IMR-90 (cell line): ENCODE results near the gene PLOD3. TPM values are rescaled to one million over a fixed set of nuclear protein-coding genes. Genes with fewer than 3 reads are reported as not detected.

ENCODE experiments used
- ATAC-seq: fragments of 200-7000 bp; cut with Tn5 transposase; 2 replicates; pipeline ENCODE4 v1.9.1; 2020; ENCODE audit warnings: low read depth, mild to moderate bottlenecking, moderate library complexity
- BruUV-seq: library from RNA; stranded (reverse); fragments of 400-500 nt; replicated peaks from 2 replicates; lab custom pipeline; 2021; lab: Mats Ljungman, UMichigan
- CTCF ChIA-PET: fragments of 300-600 bp; formaldehyde crosslinking; extraction: SDS; loops from one replicate; lab custom pipeline; 2021; ENCODE audit warnings: antibody characterized with exemption; lab: Yijun Ruan, JAX
- POLR2A ChIA-PET: fragments of 300-600 bp; sonication (Branson Sonifier 250); formaldehyde crosslinking; loops from one replicate; lab custom pipeline; 2022; ENCODE audit warnings: antibody characterized with exemption; ENCODE audit not compliant: unreplicated experiment; lab: Charles Lee
- DNase-seq: peaks from one replicate; pipeline ENCODE4 v3.0.0; 2013
- H2AFZ ChIP-seq: replicated peaks from 2 replicates; pipeline ENCODE3; 2013; ENCODE audit warnings: low read length, mild to moderate bottlenecking; ENCODE audit not compliant: poor library complexity
- H2AK5ac ChIP-seq: 2 replicates; pipeline ENCODE4 v1.6.1; 2013; ENCODE audit warnings: low read depth, low read length, inconsistent platforms
- H2AK9ac ChIP-seq: replicated peaks from 2 replicates; pipeline ENCODE3; 2013; ENCODE audit warnings: mild to moderate bottlenecking, low read depth, low read length, moderate library complexity; ENCODE audit not compliant: poor library complexity
- H2BK120ac ChIP-seq: 2 replicates; pipeline ENCODE4 v1.6.1; 2013; ENCODE audit warnings: low read depth, low read length, inconsistent platforms
- H2BK15ac ChIP-seq: 3 replicates; pipeline ENCODE4 v1.6.1; 2013; ENCODE audit warnings: low read depth, low read length, inconsistent platforms
- H2BK20ac ChIP-seq: 2 replicates; pipeline ENCODE4 v1.6.1; 2013; ENCODE audit warnings: low read depth, mild to moderate bottlenecking, inconsistent platforms, low read length, moderate library complexity
- H2BK5ac ChIP-seq: 2 replicates; pipeline ENCODE4 v1.6.1; 2013; ENCODE audit warnings: mild to moderate bottlenecking, low read depth, low read length, inconsistent platforms; ENCODE audit not compliant: poor library complexity, severe bottlenecking
- H3K14ac ChIP-seq: replicated peaks from 2 replicates; pipeline ENCODE4 v1.6.1; 2013; ENCODE audit warnings: low read depth, low read length, inconsistent platforms
- H3K18ac ChIP-seq: 2 replicates; pipeline ENCODE4 v1.6.1; 2013; ENCODE audit warnings: low read depth, low read length, control low read depth
- H3K23ac ChIP-seq: 2 replicates; pipeline ENCODE4 v1.6.1; 2013; ENCODE audit warnings: low read depth, low read length, inconsistent platforms
- H3K27ac ChIP-seq: 2 replicates; pipeline ENCODE4 v1.5.1; 2013; ENCODE audit warnings: mild to moderate bottlenecking, control low read depth, low read length; ENCODE audit not compliant: insufficient read depth
- H3K27me3 ChIP-seq: 2 replicates; pipeline ENCODE4 v1.6.1; 2013; ENCODE audit warnings: low read length; ENCODE audit not compliant: control insufficient read depth, insufficient read depth
- H3K36me3 ChIP-seq: 2 replicates; pipeline ENCODE4 v1.6.1; 2013; ENCODE audit warnings: low read length, mixed read lengths; ENCODE audit not compliant: control insufficient read depth, insufficient read depth
- H3K4ac ChIP-seq: 2 replicates; pipeline ENCODE4 v1.6.1; 2013; ENCODE audit warnings: low read depth, low read length, inconsistent platforms
- H3K4me1 ChIP-seq: 2 replicates; pipeline ENCODE4 v1.6.1; 2013; ENCODE audit warnings: low read length, mixed read lengths; ENCODE audit not compliant: control insufficient read depth, insufficient read depth
- H3K4me2 ChIP-seq: 2 replicates; pipeline ENCODE4 v1.6.1; 2013; ENCODE audit warnings: low read depth, mild to moderate bottlenecking, control low read depth, low read length, moderate library complexity
- H3K4me3 ChIP-seq: 2 replicates; pipeline ENCODE4 v1.5.1; 2013; ENCODE audit warnings: low read depth, mild to moderate bottlenecking, control low read depth, low read length, moderate library complexity; ENCODE audit not compliant: insufficient read depth
- H3K56ac ChIP-seq: 2 replicates; pipeline ENCODE4 v1.6.1; 2013; ENCODE audit warnings: low read length, inconsistent platforms; ENCODE audit not compliant: insufficient read depth; ENCODE audit errors: extremely low read depth
- H3K79me1 ChIP-seq, 2 experiments: 2 replicates each; pipeline ENCODE4 v1.6.1; 2013; ENCODE audit warnings: low read length in 2 of 2, inconsistent platforms in 1 of 2, low read depth in 1 of 2
- H3K9ac ChIP-seq: 2 replicates; pipeline ENCODE4 v1.6.1; 2013; ENCODE audit warnings: low read depth, low read length, control low read depth
- H3K9me1 ChIP-seq: 2 replicates; pipeline ENCODE4 v1.6.1; 2013; ENCODE audit warnings: low read length, inconsistent platforms; ENCODE audit not compliant: insufficient read depth
- H3K9me3 ChIP-seq: 2 replicates; pipeline ENCODE4 v1.6.1; 2013; ENCODE audit warnings: low read length; ENCODE audit not compliant: control insufficient read depth, insufficient read depth
- H4K20me1 ChIP-seq: 2 replicates; pipeline ENCODE4 v1.6.1; 2013; ENCODE audit warnings: low read length, inconsistent platforms; ENCODE audit not compliant: insufficient read depth
- H4K5ac ChIP-seq: 2 replicates; pipeline ENCODE4 v1.6.1; 2013; ENCODE audit warnings: mild to moderate bottlenecking, low read depth, low read length, control low read depth
- H4K8ac ChIP-seq, 2 experiments: 2 replicates each; pipeline ENCODE4 v1.6.1; 2013; ENCODE audit warnings: low read depth in 2 of 2, low read length in 2 of 2, control low read depth in 1 of 2, inconsistent platforms in 1 of 2
- H4K91ac ChIP-seq: 2 replicates; pipeline ENCODE4 v1.6.1; 2013; ENCODE audit warnings: low read depth, low read length, inconsistent platforms; ENCODE audit not compliant: insufficient read depth
- BHLHE40 ChIP-seq: fragments of 150-350 bp; IDR thresholded peaks from 2 replicates; pipeline ENCODE4 v1.6.1; 2016; ENCODE audit warnings: mild to moderate bottlenecking, low read depth, low read length
- CEBPB ChIP-seq: IDR thresholded peaks from 2 replicates; pipeline ENCODE4 v1.6.1; 2012; ENCODE audit warnings: low read depth, low read length, improper control_type of control experiment
- CHD1 ChIP-seq: IDR thresholded peaks from 2 replicates; pipeline ENCODE4 v1.6.1; 2012; ENCODE audit warnings: low read depth, low read length, improper control_type of control experiment
- FOS ChIP-seq: fragments of 150-350 bp; IDR thresholded peaks from 2 replicates; pipeline ENCODE4 v1.6.1; 2016; ENCODE audit warnings: low read depth, low read length
- MAFK ChIP-seq: IDR thresholded peaks from 2 replicates; pipeline ENCODE4 v1.6.1; 2012; ENCODE audit warnings: low read depth, low read length, improper control_type of control experiment
- MXI1 ChIP-seq: IDR thresholded peaks from 2 replicates; pipeline ENCODE4 v1.6.1; 2012; ENCODE audit warnings: low read depth, mild to moderate bottlenecking, low read length, moderate library complexity, borderline replicate concordance
- NFE2L2 ChIP-seq: fragments of 150-350 bp; IDR thresholded peaks from 2 replicates; pipeline ENCODE4 v1.6.1; 2016; ENCODE audit warnings: low read depth, mild to moderate bottlenecking, low read length
- POLR2A ChIP-seq: IDR thresholded peaks from 2 replicates; pipeline ENCODE4 v1.6.1; 2012; ENCODE audit warnings: mild to moderate bottlenecking, low read depth, low read length
- RAD21 ChIP-seq: IDR thresholded peaks from 2 replicates; pipeline ENCODE4 v1.6.1; 2012; ENCODE audit warnings: low read length, improper control_type of control experiment
- RFX5 ChIP-seq: IDR thresholded peaks from 2 replicates; pipeline ENCODE4 v1.8.0; 2012; ENCODE audit warnings: low read depth, mild to moderate bottlenecking, low read length, moderate library complexity
- SMC3 ChIP-seq: fragments of 150-350 bp; IDR thresholded peaks from 2 replicates; pipeline ENCODE4 v1.6.1; 2016; ENCODE audit warnings: low read depth, mild to moderate bottlenecking, antibody characterized with exemption, low read length, moderate library complexity
- WGBS, 2 experiments: methylation state at CpG; one replicate each; pipeline versions ENCODE4 v1.1.5 to v1.1.7; 2013; ENCODE audit warnings: missing lambda C conversion rate in 2 of 2; ENCODE audit not compliant: insufficient read length in 1 of 2; ENCODE audit errors: extremely low coverage in 2 of 2; 5-methylcytosine and 5-hydroxymethylcytosine counted together
- dilution Hi-C: fragments of 300-500 bp; cut with HindIII; formaldehyde crosslinking; loops from one replicate; pipeline ENCODE4 v1.14.3; 2018; ENCODE audit warnings: low sequenced_read_pairs; ENCODE audit not compliant: unreplicated experiment
- in situ Hi-C: fragments of 300-500 bp; cut with MboI; formaldehyde crosslinking; loops from 3 replicates; pipeline ENCODE4 v1.14.3; 2019; ENCODE audit warnings: low sequenced_read_pairs, inconsistent platforms, mixed read lengths
- intact Hi-C: fragments of 100-400 bp; cut with micrococcal nuclease; formaldehyde crosslinking; loops from 2 replicates; pipeline ENCODE4 v1.10.0; 2022
- polyA plus RNA-seq, 3 experiments: library from polyadenylated mRNA; depleted of rRNA; stranded (reverse); fragments of >200 nt; gene quantifications; 2 replicates each; pipeline ENCODE4 v1.2.3, GENCODE V29; 2012; ENCODE audit warnings: low replicate concordance in 1 of 3
- total RNA-seq: library from RNA; depleted of rRNA; stranded (reverse); fragments of >200 nt; gene quantifications from 2 replicates; pipeline ENCODE4 v1.2.3, GENCODE V29; 2012
- TF ChIP-seq, protein P1 (sequence below): conservative IDR thresholded peaks from 2 replicates; pipeline ENCODE4 v1.5.1; 2012; ENCODE audit warnings: mild to moderate bottlenecking, low read depth, low read length, improper control_type of control experiment

Gene PLOD3
- total and polyA plus RNA-seq, 2 of the 4 experiments (the other 2 are of a cell fraction) = 21.7 to 159 TPM

DNA sequence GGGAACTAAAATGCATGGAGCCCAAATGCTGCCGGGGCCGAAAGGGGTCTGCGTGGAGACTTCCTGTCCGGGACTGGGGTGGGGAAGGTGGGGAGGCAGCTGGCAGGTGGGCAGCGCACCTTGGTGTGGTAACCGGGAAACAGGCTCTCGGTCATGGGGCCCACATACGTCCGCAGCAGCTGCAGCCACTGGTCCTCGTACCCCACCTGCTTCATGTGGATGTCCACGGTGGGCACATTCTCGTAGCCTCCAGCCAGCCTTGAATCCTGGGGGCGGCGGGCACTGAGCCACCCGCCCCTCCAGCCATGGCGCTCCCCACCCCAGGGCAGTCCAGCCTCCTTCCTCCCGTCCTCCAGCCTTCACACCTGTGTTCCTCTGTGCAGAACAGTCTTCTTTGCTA, 9.9 kb downstream of the PLOD3 start:
- no peak overlapping the region for H3K14ac ChIP-seq
- intact Hi-C loops = no loop called here
- peaks cover 14% of the 10 kb centered on the region for H3K27me3 ChIP-seq
- CTCF ChIA-PET = interaction anchor here (0.6 to 1.1 kb wide), 2 partner anchors 14 to 56 kb away, joined by 3 read pairs; no protein-coding TSS in a partner anchor
- H4K20me1 ChIP-seq = no peaks in the 10 kb centered on the region; the same call in 1 of the 2 replicates
- H3K18ac ChIP-seq = no peak overlapping the region
- no peaks in the 10 kb centered on the region for H3K9me3 ChIP-seq
- H3K36me3 ChIP-seq = peaks cover 45% of the 10 kb centered on the region
- H4K91ac ChIP-seq = no peak overlapping the region
- no peak overlapping the region for H3K9ac ChIP-seq
- H2AFZ ChIP-seq = no peak overlapping the region
- no peak overlapping the region for H2AK5ac ChIP-seq
- no peaks in the 10 kb centered on the region for H3K4me1 ChIP-seq
- BruUV-seq = no TSS peak
- no peak overlapping the region for H3K4me2 ChIP-seq
- no peak overlapping the region for H2BK20ac ChIP-seq
- in situ Hi-C loops = no loop called here
- no peak overlapping the region for H3K4ac ChIP-seq
- H2BK15ac ChIP-seq = no peak overlapping the region
- H4K8ac ChIP-seq = no peak overlapping the region
- TF ChIP-seq RAD21 = no peak
- TF ChIP-seq SMC3 = no peak
- no peak for TF ChIP-seq MAFK
- TF ChIP-seq POLR2A = no peak
- no peak for TF ChIP-seq BHLHE40
- TF ChIP-seq CHD1 = no peak
- TF ChIP-seq, protein P1, sequence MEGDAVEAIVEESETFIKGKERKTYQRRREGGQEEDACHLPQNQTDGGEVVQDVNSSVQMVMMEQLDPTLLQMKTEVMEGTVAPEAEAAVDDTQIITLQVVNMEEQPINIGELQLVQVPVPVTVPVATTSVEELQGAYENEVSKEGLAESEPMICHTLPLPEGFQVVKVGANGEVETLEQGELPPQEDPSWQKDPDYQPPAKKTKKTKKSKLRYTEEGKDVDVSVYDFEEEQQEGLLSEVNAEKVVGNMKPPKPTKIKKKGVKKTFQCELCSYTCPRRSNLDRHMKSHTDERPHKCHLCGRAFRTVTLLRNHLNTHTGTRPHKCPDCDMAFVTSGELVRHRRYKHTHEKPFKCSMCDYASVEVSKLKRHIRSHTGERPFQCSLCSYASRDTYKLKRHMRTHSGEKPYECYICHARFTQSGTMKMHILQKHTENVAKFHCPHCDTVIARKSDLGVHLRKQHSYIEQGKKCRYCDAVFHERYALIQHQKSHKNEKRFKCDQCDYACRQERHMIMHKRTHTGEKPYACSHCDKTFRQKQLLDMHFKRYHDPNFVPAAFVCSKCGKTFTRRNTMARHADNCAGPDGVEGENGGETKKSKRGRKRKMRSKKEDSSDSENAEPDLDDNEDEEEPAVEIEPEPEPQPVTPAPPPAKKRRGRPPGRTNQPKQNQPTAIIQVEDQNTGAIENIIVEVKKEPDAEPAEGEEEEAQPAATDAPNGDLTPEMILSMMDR = no peak
- TF ChIP-seq RFX5 = no peak
- TF ChIP-seq FOS = no peak
- TF ChIP-seq MXI1 = no peak
- TF ChIP-seq CEBPB = no peak
- no peak for TF ChIP-seq NFE2L2
- H3K9me1 ChIP-seq = no peaks in the 10 kb centered on the region
- dilution Hi-C loops = no loop called here
- no peak overlapping the region for H3K23ac ChIP-seq
- H2BK5ac ChIP-seq = no peak overlapping the region
- WGBS, 2 experiments = 88% methylated on average over 8 of the region's 17 CpGs; no CpG with 5 or more reads in 1 of the 2 experiments
- no peak overlapping the region for H2BK120ac ChIP-seq
- ATAC-seq = no peak
- no peak for DNase-seq
- no peak overlapping the region for H4K5ac ChIP-seq
- H2AK9ac ChIP-seq = no peak overlapping the region
- no peak overlapping the region for H3K27ac ChIP-seq
- no peaks in the 10 kb centered on the region for H3K79me1 ChIP-seq
- no peak overlapping the region for H3K4me3 ChIP-seq
- no peak overlapping the region for H3K56ac ChIP-seq
- POLR2A ChIA-PET = interaction anchor here (0.8 kb wide), 1 partner anchor 10 kb away, joined by 5 read pairs; the partner anchor contains the start of gene ZNHIT1
